GM12878 (cell line): ENCODE results near the gene PTPRM. TPM values are rescaled to one million over a fixed set of nuclear protein-coding genes. Genes with fewer than 3 reads are reported as not detected.

Source experiments
- ATAC-seq: fragments of 200-7000 bp; cut with Tn5 transposase; 3 replicates; pipeline ENCODE4 v1.9.1; 2020; ENCODE audit warnings: mild to moderate bottlenecking, moderate library complexity
- BruUV-seq: library from RNA; stranded (reverse); fragments of 400-500 nt; replicated peaks from 2 replicates; lab custom pipeline; 2021; lab: Mats Ljungman, UMichigan
- CTCF ChIA-PET: fragments of 300-600 bp; sonication (Branson Sonifier 250); formaldehyde crosslinking; extraction: SDS; loops from one replicate; lab custom pipeline; 2021; ENCODE audit warnings: inconsistent platforms; lab: Yijun Ruan, JAX
- POLR2A ChIA-PET: fragments of 350-600 bp; formaldehyde crosslinking; extraction: SDS; loops from one replicate; lab custom pipeline; 2021; ENCODE audit warnings: inconsistent platforms; lab: Charles Lee
- RAD21 ChIA-PET: fragments of 300-600 bp; sonication (Branson Sonifier 250); formaldehyde crosslinking; loops from one replicate; lab custom pipeline; 2023; ENCODE audit warnings: antibody characterized with exemption; ENCODE audit not compliant: unreplicated experiment; lab: Charles Lee
- SMC1A ChIA-PET: fragments of 300-600 bp; sonication (Branson Sonifier 250); formaldehyde crosslinking; loops from one replicate; lab custom pipeline; 2023; ENCODE audit not compliant: unreplicated experiment, uncharacterized antibody; lab: Charles Lee
- DNase-seq: peaks from one replicate; pipeline ENCODE4 v3.0.0-alpha.2; 2011; ENCODE audit warnings: low read depth, low spot score
- FAIRE-seq: peaks from 3 replicates; lab custom pipeline; 2011; peaks lifted over from hg19 to GRCh38; lab: Jason Lieb, UNC
- H2AFZ ChIP-seq: 2 replicates; pipeline ENCODE4 v1.6.0; 2011; ENCODE audit warnings: low read depth, low read length, control low read depth; ENCODE audit not compliant: control insufficient read depth
- H3K27ac ChIP-seq: 2 replicates; pipeline ENCODE4 v1.5.1; 2011; ENCODE audit warnings: control low read depth; ENCODE audit not compliant: control insufficient read depth, insufficient read depth
- H3K27me3 ChIP-seq, 2 experiments: replicated peaks in 1 of 2; 2 replicates each; pipeline versions ENCODE4 v1.6.0 to v1.6.1; 2011; ENCODE audit warnings: low read length in 1 of 2; ENCODE audit not compliant: control insufficient read depth in 2 of 2, insufficient read depth in 2 of 2
- H3K36me3 ChIP-seq, 2 experiments: 2 replicates each; pipeline ENCODE4 v1.5.1; 2011; ENCODE audit warnings: low read length in 1 of 2; ENCODE audit not compliant: control insufficient read depth in 2 of 2, insufficient read depth in 2 of 2
- H3K4me1 ChIP-seq: 2 replicates; pipeline ENCODE4 v1.6.1; 2011; ENCODE audit warnings: mild to moderate bottlenecking, low read length, moderate library complexity, mixed read lengths; ENCODE audit not compliant: control insufficient read depth, insufficient read depth
- H3K4me2 ChIP-seq: 2 replicates; pipeline ENCODE4 v1.6.0; 2011; ENCODE audit warnings: control low read depth; ENCODE audit not compliant: control insufficient read depth, insufficient read depth
- H3K4me3 ChIP-seq: fragments of 200-600 bp; sonication (generic); 2 replicates; pipeline ENCODE4 v1.5.1; 2016
- H3K79me2 ChIP-seq: 2 replicates; pipeline ENCODE4 v1.6.0; 2011; ENCODE audit warnings: low read length; ENCODE audit not compliant: control insufficient read depth, insufficient read depth
- H3K9ac ChIP-seq: 2 replicates; pipeline ENCODE4 v1.8.0; 2011; ENCODE audit warnings: low read length, control low read depth, mixed read lengths; ENCODE audit not compliant: control insufficient read depth, insufficient read depth
- H3K9me3 ChIP-seq: replicated peaks from 3 replicates; pipeline ENCODE4 v1.5.1; 2011; ENCODE audit warnings: mild to moderate bottlenecking, low read length; ENCODE audit not compliant: control insufficient read depth, insufficient read depth
- H4K20me1 ChIP-seq: 2 replicates; pipeline ENCODE4 v1.6.0; 2011; ENCODE audit not compliant: control insufficient read depth, insufficient read depth
- PAX5 ChIP-seq: IDR thresholded peaks from 2 replicates; pipeline ENCODE4 v1.6.1; 2011; ENCODE audit warnings: low read depth, low read length, borderline replicate concordance
- TCF7 ChIP-seq: IDR thresholded peaks from 2 replicates; pipeline ENCODE4 v1.6.1; 2014; ENCODE audit warnings: antibody characterized with exemption, borderline replicate concordance
- WGBS: methylation state at CpG from one replicate; pipeline ENCODE4 v1.1.6; 2016; ENCODE audit warnings: low lambda C conversion rate; ENCODE audit not compliant: insufficient replicate concordance, insufficient coverage; ENCODE audit errors: missing lambda C conversion rate; 5-methylcytosine and 5-hydroxymethylcytosine counted together
- in situ Hi-C: fragments of 300-500 bp; cut with MboI; formaldehyde crosslinking; loops from 9 replicates; pipeline ENCODE4 v1.14.3; 2018; ENCODE audit warnings: mixed read lengths
- intact Hi-C: fragments of 100-400 bp; cut with micrococcal nuclease; formaldehyde crosslinking; loops from one replicate; pipeline ENCODE4 v1.14.2; 2022; ENCODE audit not compliant: unreplicated experiment
- polyA plus RNA-seq, 11 experiments: library from polyadenylated mRNA; depleted of rRNA in 4 of 11; unstranded in 6 of 11; stranded (reverse) in 5 of 11; fragments of >200 nt; fragmentation: Nextera tagmentation in 4 of 11; fragmentation: Illumina TruSeq in 1 of 11; extraction: Ambion mirVana in 4 of 11; extraction: Trizol in 1 of 11; gene quantifications; 1 replicate in 1 of 11; 2 replicates in 10 of 11; pipeline versions ENCODE4 v1.2.1 to v1.2.3, GENCODE V29; 2011 to 2016; ENCODE audit warnings: inconsistent platforms in 2 of 11, missing spikeins in 2 of 11, low read depth in 1 of 11
- total RNA-seq, 4 experiments: library from RNA; depleted of rRNA in 3 of 4; stranded (reverse); fragments of >200 nt in 3 of 4; fragmentation: Illumina TruSeq in 1 of 4; extraction: Trizol in 1 of 4; gene quantifications; 2 replicates each; pipeline versions ENCODE4 v1.2.1 to v1.2.3, GENCODE V29; 2013 to 2021
- TF ChIP-seq, protein P1 (sequence below): fragments of 450-650 bp; formaldehyde crosslinking; IDR thresholded peaks from 2 replicates; pipeline ENCODE4 v1.4.0; 2020; ENCODE audit warnings: mild to moderate bottlenecking, moderate library complexity
- TF ChIP-seq, protein P2 (sequence below): IDR thresholded peaks from 2 replicates; pipeline ENCODE4 v1.6.1; 2012; ENCODE audit warnings: mild to moderate bottlenecking, low read depth, low read length

PTPRM gene
- total and polyA plus RNA-seq, 10 of the 15 experiments (the other 5 are each of a cell fraction or from before 2014, with no cell fraction given) = 0.07 to 22.6 (median 0.60) TPM

DNA sequence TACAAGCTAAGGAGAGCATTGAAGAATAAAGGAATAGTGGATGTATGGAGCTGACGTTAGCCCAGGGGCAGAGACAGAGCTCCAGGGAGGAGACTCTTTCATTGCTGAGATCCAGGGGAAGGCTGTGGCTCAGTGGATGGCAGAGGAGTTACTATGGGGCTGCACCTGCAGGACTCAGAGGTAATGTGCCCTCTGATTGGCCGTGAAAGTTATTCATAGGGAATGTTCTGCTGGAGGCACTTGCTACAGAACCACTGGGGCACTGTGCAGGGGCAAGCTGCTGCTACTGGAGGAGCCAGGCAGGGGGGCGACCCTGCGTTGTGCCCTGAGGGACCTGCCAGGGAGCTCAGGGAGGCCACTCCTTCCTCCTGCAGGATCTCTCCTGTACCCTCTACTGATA is 199.2 kb downstream of the PTPRM start:
- H3K4me1 ChIP-seq = no peaks in the 10 kb centered on the region
- H3K27ac ChIP-seq = no peak overlapping the region
- ChIA-PET RAD21 (no interaction called here), SMC1A (interaction anchor here (1.0 kb wide), 1 partner anchor 11 kb away, joined by 4 read pairs; no protein-coding TSS in a partner anchor), CTCF (interaction anchor here (0.8 kb wide), 1 partner anchor 13 kb away, joined by 3 read pairs; no protein-coding TSS in a partner anchor), POLR2A (no interaction called here)
- H2AFZ ChIP-seq = no peak overlapping the region
- no peak overlapping the region for H3K4me2 ChIP-seq
- TF ChIP-seq, protein P1, sequence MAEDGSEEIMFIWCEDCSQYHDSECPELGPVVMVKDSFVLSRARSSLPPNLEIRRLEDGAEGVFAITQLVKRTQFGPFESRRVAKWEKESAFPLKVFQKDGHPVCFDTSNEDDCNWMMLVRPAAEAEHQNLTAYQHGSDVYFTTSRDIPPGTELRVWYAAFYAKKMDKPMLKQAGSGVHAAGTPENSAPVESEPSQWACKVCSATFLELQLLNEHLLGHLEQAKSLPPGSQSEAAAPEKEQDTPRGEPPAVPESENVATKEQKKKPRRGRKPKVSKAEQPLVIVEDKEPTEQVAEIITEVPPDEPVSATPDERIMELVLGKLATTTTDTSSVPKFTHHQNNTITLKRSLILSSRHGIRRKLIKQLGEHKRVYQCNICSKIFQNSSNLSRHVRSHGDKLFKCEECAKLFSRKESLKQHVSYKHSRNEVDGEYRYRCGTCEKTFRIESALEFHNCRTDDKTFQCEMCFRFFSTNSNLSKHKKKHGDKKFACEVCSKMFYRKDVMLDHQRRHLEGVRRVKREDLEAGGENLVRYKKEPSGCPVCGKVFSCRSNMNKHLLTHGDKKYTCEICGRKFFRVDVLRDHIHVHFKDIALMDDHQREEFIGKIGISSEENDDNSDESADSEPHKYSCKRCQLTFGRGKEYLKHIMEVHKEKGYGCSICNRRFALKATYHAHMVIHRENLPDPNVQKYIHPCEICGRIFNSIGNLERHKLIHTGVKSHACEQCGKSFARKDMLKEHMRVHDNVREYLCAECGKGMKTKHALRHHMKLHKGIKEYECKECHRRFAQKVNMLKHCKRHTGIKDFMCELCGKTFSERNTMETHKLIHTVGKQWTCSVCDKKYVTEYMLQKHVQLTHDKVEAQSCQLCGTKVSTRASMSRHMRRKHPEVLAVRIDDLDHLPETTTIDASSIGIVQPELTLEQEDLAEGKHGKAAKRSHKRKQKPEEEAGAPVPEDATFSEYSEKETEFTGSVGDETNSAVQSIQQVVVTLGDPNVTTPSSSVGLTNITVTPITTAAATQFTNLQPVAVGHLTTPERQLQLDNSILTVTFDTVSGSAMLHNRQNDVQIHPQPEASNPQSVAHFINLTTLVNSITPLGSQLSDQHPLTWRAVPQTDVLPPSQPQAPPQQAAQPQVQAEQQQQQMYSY (CRISPR knock-in tag) = no peak
- TF ChIP-seq TCF7 = no peak
- TF ChIP-seq PAX5 = no peak
- TF ChIP-seq, protein P2, sequence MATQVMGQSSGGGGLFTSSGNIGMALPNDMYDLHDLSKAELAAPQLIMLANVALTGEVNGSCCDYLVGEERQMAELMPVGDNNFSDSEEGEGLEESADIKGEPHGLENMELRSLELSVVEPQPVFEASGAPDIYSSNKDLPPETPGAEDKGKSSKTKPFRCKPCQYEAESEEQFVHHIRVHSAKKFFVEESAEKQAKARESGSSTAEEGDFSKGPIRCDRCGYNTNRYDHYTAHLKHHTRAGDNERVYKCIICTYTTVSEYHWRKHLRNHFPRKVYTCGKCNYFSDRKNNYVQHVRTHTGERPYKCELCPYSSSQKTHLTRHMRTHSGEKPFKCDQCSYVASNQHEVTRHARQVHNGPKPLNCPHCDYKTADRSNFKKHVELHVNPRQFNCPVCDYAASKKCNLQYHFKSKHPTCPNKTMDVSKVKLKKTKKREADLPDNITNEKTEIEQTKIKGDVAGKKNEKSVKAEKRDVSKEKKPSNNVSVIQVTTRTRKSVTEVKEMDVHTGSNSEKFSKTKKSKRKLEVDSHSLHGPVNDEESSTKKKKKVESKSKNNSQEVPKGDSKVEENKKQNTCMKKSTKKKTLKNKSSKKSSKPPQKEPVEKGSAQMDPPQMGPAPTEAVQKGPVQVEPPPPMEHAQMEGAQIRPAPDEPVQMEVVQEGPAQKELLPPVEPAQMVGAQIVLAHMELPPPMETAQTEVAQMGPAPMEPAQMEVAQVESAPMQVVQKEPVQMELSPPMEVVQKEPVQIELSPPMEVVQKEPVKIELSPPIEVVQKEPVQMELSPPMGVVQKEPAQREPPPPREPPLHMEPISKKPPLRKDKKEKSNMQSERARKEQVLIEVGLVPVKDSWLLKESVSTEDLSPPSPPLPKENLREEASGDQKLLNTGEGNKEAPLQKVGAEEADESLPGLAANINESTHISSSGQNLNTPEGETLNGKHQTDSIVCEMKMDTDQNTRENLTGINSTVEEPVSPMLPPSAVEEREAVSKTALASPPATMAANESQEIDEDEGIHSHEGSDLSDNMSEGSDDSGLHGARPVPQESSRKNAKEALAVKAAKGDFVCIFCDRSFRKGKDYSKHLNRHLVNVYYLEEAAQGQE = no peak
- no peak overlapping the region for H3K4me3 ChIP-seq
- no peaks in the 10 kb centered on the region for H3K27me3 ChIP-seq
- in situ Hi-C loops (loop anchor here (10.0 kb wide), 1 partner anchor 58 kb away; no protein-coding TSS in a partner anchor), intact Hi-C loops (no loop called here)
- H3K36me3 ChIP-seq = no peaks in the 10 kb centered on the region
- H3K79me2 ChIP-seq = no peaks in the 10 kb centered on the region
- no peaks in the 10 kb centered on the region for H4K20me1 ChIP-seq
- FAIRE-seq (no peak), ATAC-seq (no peak), DNase-seq (no peak)
- H3K9me3 ChIP-seq = no peaks in the 10 kb centered on the region
- WGBS = 44% methylated on average over 4 of the region's 4 CpGs
- no TSS peak for BruUV-seq
- no peak overlapping the region for H3K9ac ChIP-seq
